CD4-positive, alpha-beta T cell (primary cell): ENCODE measurements around the gene SPTBN1. TPM values are rescaled to one million over a fixed set of nuclear protein-coding genes. Genes with fewer than 3 reads are reported as not detected.

Source experiments
- ATAC-seq: fragments of 200-7000 bp; cut with Tn5 transposase; one replicate; pipeline ENCODE4 v1.10.0; 2022; ENCODE audit warnings: mild to moderate bottlenecking; ENCODE audit not compliant: poor library complexity
- CTCF ChIA-PET: fragments of 350-600 bp; sonication (Branson Sonifier 250); formaldehyde crosslinking; loops from one replicate; lab custom pipeline; 2021; ENCODE audit warnings: antibody characterized with exemption, inconsistent platforms; lab: Charles Lee
- POLR2A ChIA-PET: fragments of 350-600 bp; sonication (Branson Sonifier 250); formaldehyde crosslinking; loops from one replicate; lab custom pipeline; 2021; ENCODE audit warnings: antibody characterized with exemption, inconsistent platforms; lab: Charles Lee
- DNase-seq, 14 experiments: peaks; one replicate each; pipeline ENCODE4 v3.0.0-alpha.2; 2013 to 2020; ENCODE audit warnings: mixed read lengths in 2 of 14
- H3K27ac ChIP-seq, 2 donors: one replicate each; pipeline versions ENCODE4 v1.5.1 to v1.7.0; 2013; ENCODE audit warnings: low read length in 2 of 2, low read depth in 1 of 2, mild to moderate bottlenecking in 1 of 2
- H3K27me3 ChIP-seq, 2 experiments: 1 replicate in 1 of 2; 2 replicates in 1 of 2; pipeline versions ENCODE4 v1.6.1 to v1.7.0; 2013; ENCODE audit warnings: low read length in 2 of 2, control low read depth in 1 of 2, mild to moderate bottlenecking in 1 of 2, moderate library complexity in 1 of 2; ENCODE audit not compliant: insufficient read depth in 2 of 2, control insufficient read depth in 1 of 2
- H3K36me3 ChIP-seq: one replicate; pipeline ENCODE4 v1.6.1; 2013; ENCODE audit warnings: low read length, control low read depth; ENCODE audit not compliant: insufficient read depth
- H3K4me1 ChIP-seq: one replicate; pipeline ENCODE4 v1.6.1; 2013; ENCODE audit warnings: low read length, control low read depth; ENCODE audit not compliant: insufficient read depth
- H3K4me3 ChIP-seq: one replicate; pipeline ENCODE4 v1.5.1; 2013; ENCODE audit warnings: mild to moderate bottlenecking, low read length, moderate library complexity
- H3K9me3 ChIP-seq, 2 experiments: 1 replicate in 1 of 2; 2 replicates in 1 of 2; pipeline versions ENCODE4 v1.6.1 to v1.7.0; 2013; ENCODE audit warnings: low read length in 2 of 2, mild to moderate bottlenecking in 2 of 2, control low read depth in 1 of 2, moderate library complexity in 1 of 2; ENCODE audit not compliant: control insufficient read depth in 1 of 2, insufficient read depth in 1 of 2
- H3K27ac Mint-ChIP-seq: one replicate; pipeline ENCODE4 v1.8.0; 2020; ENCODE audit warnings: mixed read lengths
- H3K27me3 Mint-ChIP-seq: one replicate; pipeline ENCODE4 v1.8.0; 2021; ENCODE audit warnings: mixed read lengths
- H3K36me3 Mint-ChIP-seq: one replicate; pipeline ENCODE4 v1.8.0; 2021; ENCODE audit warnings: low read depth, mixed read lengths
- H3K4me1 Mint-ChIP-seq: one replicate; pipeline ENCODE4 v1.8.0; 2021; ENCODE audit warnings: low read depth, mixed read lengths
- H3K4me3 Mint-ChIP-seq: one replicate; pipeline ENCODE4 v1.8.0; 2020; ENCODE audit warnings: mild to moderate bottlenecking, mixed read lengths
- H3K9me3 Mint-ChIP-seq: one replicate; pipeline ENCODE4 v1.8.0; 2020; ENCODE audit warnings: mixed read lengths
- intact Hi-C, 2 experiments: fragments of 100-400 bp; cut with DNase I in 1 of 2; cut with micrococcal nuclease in 1 of 2; formaldehyde crosslinking; loops; one replicate each; pipeline versions ENCODE4 v1.15.1 to v1.9.0; 2023 to 2025; cut with DNase I, micrococcal nuclease
- total RNA-seq, 174 experiments: library from RNA in 2 of 174; stranded (reverse) in 2 of 174; gene quantifications; one replicate each; pipeline ENCODE4 v1.2.3 and lab custom pipeline; 2021 to 2026
- TF ChIP-seq, protein P1 (sequence below): fragments of 200-600 bp; IDR thresholded peaks from one replicate; pipeline ENCODE4 v1.8.0; 2022; ENCODE audit warnings: antibody characterized with exemption, mild to moderate bottlenecking

SPTBN1 gene
- total RNA-seq, 2 experiments from 2014 or later, result 156 to 166 TPM

DNA sequence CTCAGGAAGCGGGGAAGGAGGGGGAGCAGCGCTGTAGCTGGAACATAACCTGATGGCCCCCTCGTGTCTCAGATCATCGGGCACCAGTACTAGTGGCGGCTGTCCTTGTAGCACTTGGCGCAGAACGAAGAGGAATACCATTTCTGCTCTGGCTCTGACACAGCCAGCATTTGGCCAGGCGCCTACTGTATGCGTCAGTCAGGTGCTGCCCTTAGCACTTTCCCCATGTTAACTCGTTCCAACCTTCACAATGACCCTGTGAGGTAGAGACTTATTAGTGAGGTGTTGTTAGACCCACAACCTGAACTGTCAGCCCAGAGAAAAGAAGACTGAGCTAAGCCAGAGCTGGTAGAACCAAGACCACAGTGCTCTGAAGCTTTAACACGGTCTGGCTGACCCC, 219.6 kb downstream of the SPTBN1 start:
- TF ChIP-seq, protein P1, sequence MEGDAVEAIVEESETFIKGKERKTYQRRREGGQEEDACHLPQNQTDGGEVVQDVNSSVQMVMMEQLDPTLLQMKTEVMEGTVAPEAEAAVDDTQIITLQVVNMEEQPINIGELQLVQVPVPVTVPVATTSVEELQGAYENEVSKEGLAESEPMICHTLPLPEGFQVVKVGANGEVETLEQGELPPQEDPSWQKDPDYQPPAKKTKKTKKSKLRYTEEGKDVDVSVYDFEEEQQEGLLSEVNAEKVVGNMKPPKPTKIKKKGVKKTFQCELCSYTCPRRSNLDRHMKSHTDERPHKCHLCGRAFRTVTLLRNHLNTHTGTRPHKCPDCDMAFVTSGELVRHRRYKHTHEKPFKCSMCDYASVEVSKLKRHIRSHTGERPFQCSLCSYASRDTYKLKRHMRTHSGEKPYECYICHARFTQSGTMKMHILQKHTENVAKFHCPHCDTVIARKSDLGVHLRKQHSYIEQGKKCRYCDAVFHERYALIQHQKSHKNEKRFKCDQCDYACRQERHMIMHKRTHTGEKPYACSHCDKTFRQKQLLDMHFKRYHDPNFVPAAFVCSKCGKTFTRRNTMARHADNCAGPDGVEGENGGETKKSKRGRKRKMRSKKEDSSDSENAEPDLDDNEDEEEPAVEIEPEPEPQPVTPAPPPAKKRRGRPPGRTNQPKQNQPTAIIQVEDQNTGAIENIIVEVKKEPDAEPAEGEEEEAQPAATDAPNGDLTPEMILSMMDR, result no peak
- Mint-ChIP-seq H3K36me3 (peaks cover 11% of the 10 kb centered on the region), H3K27ac (no peak overlapping the region), H3K4me1 (peaks cover 23% of the 10 kb centered on the region), H3K4me3 (no peak overlapping the region), H3K9me3 (no peaks in the 10 kb centered on the region), H3K27me3 (no peaks in the 10 kb centered on the region)
- no peaks in the 10 kb centered on the region for H3K27me3 ChIP-seq
- peaks cover under 1% of the 10 kb centered on the region for H3K36me3 ChIP-seq
- intact Hi-C loops, result no loop called here
- no peak overlapping the region for H3K4me3 ChIP-seq
- ATAC-seq (no peak), DNase-seq (no peak)
- CTCF ChIA-PET, result no interaction called here
- H3K4me1 ChIP-seq, result peaks cover 15% of the 10 kb centered on the region
- H3K27ac ChIP-seq, result no peak overlapping the region
- no peaks in the 10 kb centered on the region for H3K9me3 ChIP-seq
- POLR2A ChIA-PET, result no interaction called here

GRCh38 chr2:54676656-54677055, 220.5 kb downstream of the SPTBN1 start:
- TF ChIP-seq, protein P1, result no peak
- peaks cover 30% of the 10 kb centered on the region for H3K4me1 Mint-ChIP-seq
- H3K36me3 Mint-ChIP-seq, result peaks cover 6% of the 10 kb centered on the region
- intact Hi-C loops, result no loop called here
- H3K9me3 ChIP-seq, result no peaks in the 10 kb centered on the region
- DNase-seq (no peak), ATAC-seq (no peak)
- no peak overlapping the region for H3K27ac ChIP-seq
- H3K4me1 ChIP-seq, result peaks cover 17% of the 10 kb centered on the region
- no peak overlapping the region for H3K27ac Mint-ChIP-seq
- no peaks in the 10 kb centered on the region for H3K27me3 ChIP-seq
- H3K4me3 Mint-ChIP-seq, result no peak overlapping the region
- no peaks in the 10 kb centered on the region for H3K27me3 Mint-ChIP-seq
- POLR2A ChIA-PET, result no interaction called here
- CTCF ChIA-PET, result no interaction called here
- H3K9me3 Mint-ChIP-seq, result no peaks in the 10 kb centered on the region
- H3K4me3 ChIP-seq, result no peak overlapping the region
- H3K36me3 ChIP-seq, result no peaks in the 10 kb centered on the region

DNA sequence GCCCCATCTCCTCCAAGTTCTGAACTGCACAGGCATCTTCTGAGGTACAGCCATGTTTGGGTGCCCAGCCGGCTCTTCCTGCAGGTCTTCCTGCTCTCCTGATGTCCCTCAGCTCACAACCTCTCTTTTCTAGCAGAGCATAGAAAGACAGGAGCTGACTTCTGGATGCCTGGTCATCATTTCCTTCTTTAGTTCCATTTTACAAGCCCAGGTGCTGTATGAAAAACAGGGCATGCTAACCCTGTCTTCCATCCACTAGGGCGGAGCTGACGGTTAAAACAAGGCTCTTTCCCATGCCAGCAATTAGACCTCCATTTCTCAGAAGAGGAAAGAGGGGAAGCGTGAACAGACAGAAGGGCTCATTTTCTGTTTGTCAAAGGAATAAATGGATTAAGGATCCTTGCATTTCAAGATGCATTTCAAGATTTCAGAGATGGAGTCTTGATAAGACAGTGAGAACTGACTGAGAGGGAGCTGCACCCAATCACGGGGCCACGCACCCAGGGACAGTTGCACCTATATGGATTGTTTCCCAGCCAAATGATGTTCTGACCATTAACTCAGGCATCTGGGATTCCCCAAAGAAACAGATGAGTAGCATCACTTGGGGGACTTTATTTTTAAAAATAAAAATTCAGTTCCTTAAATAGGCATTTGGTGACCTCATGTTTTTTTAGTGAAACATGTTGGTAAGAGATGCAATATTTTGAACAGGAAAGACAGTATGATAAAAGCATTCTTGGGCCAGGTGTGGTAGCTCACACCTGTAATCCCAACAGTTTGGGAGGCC, 221.5 kb downstream of the SPTBN1 start:
- CTCF ChIA-PET, result interaction anchor here (1.0 kb wide), 1 partner anchor 12 kb away, joined by 3 read pairs; no protein-coding TSS in a partner anchor

More for the DNA sequence above, 221.5 kb downstream of the SPTBN1 start:
- H3K4me1 ChIP-seq, result peaks cover 17% of the 10 kb centered on the region
- TF ChIP-seq, protein P1, result no peak
- no peak overlapping the region for H3K4me3 Mint-ChIP-seq
- H3K27me3 Mint-ChIP-seq, result no peaks in the 10 kb centered on the region
- POLR2A ChIA-PET, result no interaction called here
- H3K4me1 Mint-ChIP-seq, result peaks cover 29% of the 10 kb centered on the region
- DNase-seq, result no peak
- no peaks in the 10 kb centered on the region for H3K9me3 Mint-ChIP-seq
- H3K27ac Mint-ChIP-seq, result no peak overlapping the region
- no peaks in the 10 kb centered on the region for H3K27me3 ChIP-seq
- H3K36me3 ChIP-seq, result no peaks in the 10 kb centered on the region
- intact Hi-C loops, result no loop called here
- no peak for ATAC-seq
- no peaks in the 10 kb centered on the region for H3K36me3 Mint-ChIP-seq
- no peaks in the 10 kb centered on the region for H3K9me3 ChIP-seq
- H3K4me3 ChIP-seq, result no peak overlapping the region
- no peak overlapping the region for H3K27ac ChIP-seq
